KMS-11 (cell line): Measurements from ENCODE around the gene CENPT.
"Not testable (repeated sequence)": the region's sequence is repeated elsewhere in the genome, so short reads cannot be mapped to it uniquely, and the experiment has no call there.

Source experiments
- H2AFZ ChIP-seq: fragments of 200-600 bp; sonication (generic); 2 replicates; pipeline ENCODE4 v1.6.1; 2016; ENCODE audit warnings: antibody characterized with exemption, mixed run types, low read depth
- H3K27ac ChIP-seq: fragments of 200-600 bp; sonication (generic); 2 replicates; pipeline ENCODE4 v1.6.1; 2016; ENCODE audit warnings: mild to moderate bottlenecking, mixed run types
- H3K27me3 ChIP-seq: fragments of 200-600 bp; sonication (generic); 2 replicates; pipeline ENCODE4 v1.6.1; 2017; ENCODE audit warnings: mild to moderate bottlenecking, low read depth, mixed run types, moderate library complexity; ENCODE audit not compliant: insufficient read depth
- H3K36me3 ChIP-seq: fragments of 200-600 bp; sonication (generic); 2 replicates; pipeline ENCODE4 v1.6.1; 2017; ENCODE audit warnings: mild to moderate bottlenecking, mixed run types; ENCODE audit not compliant: insufficient read depth
- H3K4me1 ChIP-seq: fragments of 200-600 bp; sonication (generic); 2 replicates; pipeline ENCODE4 v1.6.1; 2016; ENCODE audit warnings: mild to moderate bottlenecking, low read depth, mixed run types; ENCODE audit not compliant: poor library complexity, severe bottlenecking
- H3K4me2 ChIP-seq: fragments of 200-600 bp; sonication (generic); 2 replicates; pipeline ENCODE4 v1.7.0; 2016; ENCODE audit warnings: mild to moderate bottlenecking, mixed run types
- H3K4me3 ChIP-seq: fragments of 200-600 bp; sonication (generic); IDR thresholded peaks from 2 replicates; pipeline ENCODE4 v1.6.1; 2017; ENCODE audit warnings: low read depth, low read length, mixed read lengths; ENCODE audit not compliant: insufficient read depth
- H3K79me2 ChIP-seq: fragments of 200-600 bp; sonication (generic); 2 replicates; pipeline ENCODE4 v1.6.1; 2016; ENCODE audit warnings: low read depth, mixed run types; ENCODE audit not compliant: insufficient read depth
- H3K9ac ChIP-seq: fragments of 200-600 bp; sonication (generic); 2 replicates; pipeline ENCODE4 v1.6.1; 2016; ENCODE audit warnings: mild to moderate bottlenecking, mixed run types
- H4K20me1 ChIP-seq: fragments of 200-600 bp; sonication (generic); 2 replicates; pipeline ENCODE4 v1.6.1; 2016; ENCODE audit warnings: mild to moderate bottlenecking, mixed run types; ENCODE audit not compliant: insufficient read depth
- CTCF ChIP-seq: fragments of 200-600 bp; sonication (generic); conservative IDR thresholded peaks from 2 replicates; pipeline ENCODE4 v1.6.1; 2017; ENCODE audit warnings: low read depth, mild to moderate bottlenecking, antibody characterized with exemption, low read length, moderate library complexity, mixed read lengths

Gene CENPT

GRCh38 chr16:67864594-67864993 lies 17.1 kb upstream of the CENPT start:
- TF ChIP-seq CTCF, result no peak
- peaks cover 27% of the 10 kb centered on the region; the same call in 1 of the 2 replicates for H3K79me2 ChIP-seq

GRCh38 chr16:67864044-67864443 lies 16.6 kb upstream of the CENPT start:
- H3K36me3 ChIP-seq, H3K4me3 ChIP-seq, H3K9ac ChIP-seq, H2AFZ ChIP-seq, H3K27ac ChIP-seq, H3K4me2 ChIP-seq, H4K20me1 ChIP-seq, H3K27me3 ChIP-seq: not testable (repeated sequence)
- Histone ChIP-seq H3K79me2 (peaks cover 33% of the 10 kb centered on the region; the same call in 1 of the 2 replicates), H3K4me1 (peaks cover 24% of the 10 kb centered on the region)

More at GRCh38 chr16:67864594-67864993, 17.1 kb upstream of the CENPT start:
- Histone ChIP-seq H3K36me3 (peaks cover 4% of the 10 kb centered on the region; the same call in 1 of the 2 replicates), H3K27ac (no peak overlapping the region), H3K4me2 (no peak overlapping the region), H4K20me1 (no peaks in the 10 kb centered on the region), H3K27me3 (no peaks in the 10 kb centered on the region), H3K4me3 (no peak overlapping the region), H2AFZ (no peak overlapping the region), H3K9ac (no peak overlapping the region), H3K4me1 (peaks cover 24% of the 10 kb centered on the region)

GRCh38 chr16:67862623-67863583 lies 15.4 kb upstream of the CENPT start:
- TF ChIP-seq CTCF, result no peak
- Histone ChIP-seq H2AFZ (no peak overlapping the region), H3K79me2 (peaks cover 44% of the 10 kb centered on the region), H4K20me1 (no peaks in the 10 kb centered on the region), H3K27ac (no peak overlapping the region), H3K4me3 (no peak overlapping the region), H3K4me2 (no peak overlapping the region), H3K4me1 (peaks cover 24% of the 10 kb centered on the region), H3K9ac (no peak overlapping the region), H3K36me3 (peaks cover 4% of the 10 kb centered on the region; the same call in 1 of the 2 replicates), H3K27me3 (no peaks in the 10 kb centered on the region)

GRCh38 chr16:67861877-67862276 lies 14.4 kb upstream of the CENPT start:
- H3K79me2 ChIP-seq, result peaks cover 54% of the 10 kb centered on the region
- H3K4me3 ChIP-seq, result no peak overlapping the region
- H3K9ac ChIP-seq, result no peak overlapping the region
- no peak overlapping the region for H2AFZ ChIP-seq
- H3K27me3 ChIP-seq, result no peaks in the 10 kb centered on the region
- no peak overlapping the region for H3K4me2 ChIP-seq
- H4K20me1 ChIP-seq, result peaks cover 2% of the 10 kb centered on the region
- H3K4me1 ChIP-seq, result peaks cover 34% of the 10 kb centered on the region
- H3K27ac ChIP-seq, result no peak overlapping the region
- peaks cover 2% of the 10 kb centered on the region; the same call in 1 of the 2 replicates for H3K36me3 ChIP-seq
- TF ChIP-seq CTCF, result no peak
